ENCODE data around the gene UMOD. TPM values are rescaled to one million over a fixed set of nuclear protein-coding genes. Genes with fewer than 3 reads are reported as not detected.

The UMOD gene
- total RNA-seq, 2 donors from 2014 or later, result not detected

DNA sequence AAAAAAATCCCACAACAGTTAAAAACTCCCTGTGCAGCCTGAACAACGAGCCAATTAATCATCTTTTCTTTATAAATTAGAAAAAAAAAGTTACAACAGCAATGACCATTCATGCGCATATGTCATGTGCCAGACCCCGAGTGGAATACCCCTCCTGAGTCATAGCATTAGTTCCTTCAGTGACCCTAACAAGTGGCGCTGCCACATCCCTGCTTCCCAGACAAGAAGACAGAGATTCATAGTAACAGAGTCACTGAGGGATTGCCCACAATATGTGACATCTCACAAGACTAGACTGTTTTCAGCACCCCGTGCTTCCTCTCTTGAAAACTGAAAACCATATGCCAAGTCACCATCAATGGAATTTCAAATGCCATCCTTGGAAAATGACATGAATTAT, 7.9 kb downstream of the UMOD start:
- H3K4me3 ChIP-seq, result no peak overlapping the region

DNA sequence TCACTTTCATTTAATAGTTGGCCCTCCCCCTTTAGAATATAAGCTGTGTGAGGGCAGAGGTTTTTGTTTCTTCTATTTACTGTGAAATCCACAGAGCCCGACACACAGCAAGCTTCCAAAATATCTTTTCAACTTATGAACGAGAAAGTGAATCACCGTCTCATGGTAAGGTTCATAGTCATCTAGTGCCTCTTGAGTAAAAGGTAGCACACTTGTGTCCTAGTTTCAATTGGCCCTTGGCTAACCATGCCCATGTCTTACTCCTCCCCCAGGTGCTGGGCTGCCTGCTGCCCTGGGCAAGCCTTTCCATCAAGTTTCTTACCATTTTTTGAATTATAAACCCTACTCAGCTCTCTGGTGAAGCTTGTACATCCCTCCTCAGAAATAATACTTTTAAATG, 12.8 kb downstream of the UMOD start:
- H3K27ac ChIP-seq, result no peak overlapping the region
- H3K9me3 ChIP-seq, result no peaks in the 10 kb centered on the region
- TF ChIP-seq, protein P1, sequence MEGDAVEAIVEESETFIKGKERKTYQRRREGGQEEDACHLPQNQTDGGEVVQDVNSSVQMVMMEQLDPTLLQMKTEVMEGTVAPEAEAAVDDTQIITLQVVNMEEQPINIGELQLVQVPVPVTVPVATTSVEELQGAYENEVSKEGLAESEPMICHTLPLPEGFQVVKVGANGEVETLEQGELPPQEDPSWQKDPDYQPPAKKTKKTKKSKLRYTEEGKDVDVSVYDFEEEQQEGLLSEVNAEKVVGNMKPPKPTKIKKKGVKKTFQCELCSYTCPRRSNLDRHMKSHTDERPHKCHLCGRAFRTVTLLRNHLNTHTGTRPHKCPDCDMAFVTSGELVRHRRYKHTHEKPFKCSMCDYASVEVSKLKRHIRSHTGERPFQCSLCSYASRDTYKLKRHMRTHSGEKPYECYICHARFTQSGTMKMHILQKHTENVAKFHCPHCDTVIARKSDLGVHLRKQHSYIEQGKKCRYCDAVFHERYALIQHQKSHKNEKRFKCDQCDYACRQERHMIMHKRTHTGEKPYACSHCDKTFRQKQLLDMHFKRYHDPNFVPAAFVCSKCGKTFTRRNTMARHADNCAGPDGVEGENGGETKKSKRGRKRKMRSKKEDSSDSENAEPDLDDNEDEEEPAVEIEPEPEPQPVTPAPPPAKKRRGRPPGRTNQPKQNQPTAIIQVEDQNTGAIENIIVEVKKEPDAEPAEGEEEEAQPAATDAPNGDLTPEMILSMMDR (IDR thresholded peaks at IDR 0.05), result no peak
- no peak overlapping the region for H3K4me3 ChIP-seq
- DNase-seq (ENCODE audit: low spot score), result no peak
- H3K36me3 ChIP-seq, result no peaks in the 10 kb centered on the region
- H3K4me1 ChIP-seq, result no peaks in the 10 kb centered on the region
- no peaks in the 10 kb centered on the region for H3K27me3 ChIP-seq

More for the DNA sequence above, 7.9 kb downstream of the UMOD start:
- no peak for DNase-seq (ENCODE audit: low spot score)
- H3K27ac ChIP-seq, result no peak overlapping the region
- no peaks in the 10 kb centered on the region for H3K9me3 ChIP-seq
- TF ChIP-seq, protein P1 (IDR thresholded peaks at IDR 0.05), result no peak
- H3K4me1 ChIP-seq, result no peaks in the 10 kb centered on the region
- no peaks in the 10 kb centered on the region for H3K27me3 ChIP-seq
- no peaks in the 10 kb centered on the region for H3K36me3 ChIP-seq

DNA sequence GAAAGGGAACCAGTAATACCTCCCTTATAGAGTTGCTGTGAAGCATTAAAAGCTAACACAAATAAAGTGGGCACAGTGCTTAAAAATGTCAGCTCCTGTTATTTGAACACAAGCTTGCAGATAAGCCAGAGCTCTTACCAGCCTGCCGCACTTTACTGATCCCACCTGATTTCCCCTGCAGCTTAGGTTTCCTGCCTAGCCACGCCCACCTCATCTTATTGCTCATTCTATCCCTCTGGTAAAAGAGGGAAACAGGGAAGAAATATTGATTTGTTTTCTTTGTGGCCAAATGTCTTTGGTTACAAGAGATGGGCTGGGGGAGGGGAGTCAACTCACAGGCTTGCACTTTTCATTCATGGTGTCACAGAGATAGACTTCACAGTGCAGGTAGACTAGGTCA, 15.6 kb downstream of the UMOD start:
- no peak overlapping the region for H3K4me3 ChIP-seq
- H3K27ac ChIP-seq, result no peak overlapping the region
- TF ChIP-seq, protein P1 (IDR thresholded peaks at IDR 0.05), result no peak
- no peaks in the 10 kb centered on the region for H3K27me3 ChIP-seq
- no peaks in the 10 kb centered on the region for H3K9me3 ChIP-seq
- no peaks in the 10 kb centered on the region for H3K36me3 ChIP-seq
- no peaks in the 10 kb centered on the region for H3K4me1 ChIP-seq
- DNase-seq (ENCODE audit: low spot score), result no peak

DNA sequence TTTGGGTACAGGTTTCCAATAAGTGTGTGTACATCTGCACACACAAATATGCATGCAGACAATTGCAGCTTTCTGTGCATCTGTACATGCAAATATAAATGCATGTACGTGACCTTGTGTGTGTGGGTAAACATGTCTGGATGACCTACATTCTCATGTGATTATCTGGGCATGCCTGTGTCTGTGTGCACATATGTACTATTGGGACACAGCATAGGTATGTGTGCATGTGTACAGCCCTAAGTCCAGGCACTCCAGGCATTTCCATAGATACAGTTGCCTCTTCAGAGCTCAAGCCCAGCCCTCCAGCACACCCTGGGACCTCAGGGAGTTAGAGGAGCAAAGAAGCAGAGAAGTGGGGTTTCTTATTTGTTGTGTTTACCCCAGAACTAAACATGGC, 18.1 kb downstream of the UMOD start:
- H3K4me3 ChIP-seq, result no peak overlapping the region
- no peaks in the 10 kb centered on the region for H3K9me3 ChIP-seq
- H3K4me1 ChIP-seq, result no peaks in the 10 kb centered on the region
- H3K36me3 ChIP-seq, result no peaks in the 10 kb centered on the region
- H3K27ac ChIP-seq, result no peak overlapping the region
- no peak for DNase-seq (ENCODE audit: low spot score)
- TF ChIP-seq, protein P1 (IDR thresholded peaks at IDR 0.05), result no peak
- no peaks in the 10 kb centered on the region for H3K27me3 ChIP-seq

DNA sequence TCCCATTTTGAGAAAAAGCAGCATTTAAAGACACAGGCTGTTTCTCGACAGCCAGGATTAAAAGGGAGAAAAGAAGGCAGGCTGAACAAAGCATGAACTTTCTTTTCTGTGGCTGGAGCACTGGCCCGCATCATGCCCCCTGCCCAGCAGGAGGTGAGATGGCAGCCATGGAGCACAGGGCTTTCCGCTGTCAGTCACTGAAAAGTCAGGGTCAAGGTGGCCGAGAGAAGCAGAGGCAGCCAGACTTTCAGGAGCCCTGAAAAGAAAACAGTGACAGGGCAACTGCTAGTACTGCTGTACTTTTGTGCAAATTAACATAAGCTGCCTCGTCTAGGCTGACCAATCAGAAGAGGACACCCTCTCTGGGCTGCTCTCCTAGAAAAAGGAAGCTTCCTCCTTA, 19.4 kb downstream of the UMOD start:
- H3K4me1 ChIP-seq, result no peaks in the 10 kb centered on the region
- H3K27me3 ChIP-seq, result no peaks in the 10 kb centered on the region
- no peak for DNase-seq (ENCODE audit: low spot score)
- H3K36me3 ChIP-seq, result no peaks in the 10 kb centered on the region
- TF ChIP-seq, protein P1 (IDR thresholded peaks at IDR 0.05), result no peak
- H3K9me3 ChIP-seq, result no peaks in the 10 kb centered on the region
- H3K4me3 ChIP-seq, result no peak overlapping the region
- no peak overlapping the region for H3K27ac ChIP-seq

DNA sequence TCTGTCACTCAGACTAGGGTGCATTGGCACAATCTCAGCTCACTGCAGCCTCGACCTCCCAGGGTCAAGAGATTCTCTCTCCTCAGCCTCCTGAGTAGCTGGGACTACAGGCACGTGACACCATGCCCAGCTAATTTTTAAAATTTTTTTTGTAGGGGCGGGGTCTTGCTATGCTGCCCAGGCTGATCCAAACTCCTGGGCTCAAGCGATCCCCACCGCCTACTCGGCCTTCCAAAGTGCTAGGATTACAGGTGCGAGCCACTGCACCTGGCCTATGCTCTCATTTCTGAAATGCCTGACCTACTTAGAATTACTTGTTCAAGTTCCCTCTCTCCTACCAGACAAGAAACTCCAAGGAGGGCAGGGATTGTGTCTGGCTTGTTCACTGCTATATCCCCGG, 20.1 kb downstream of the UMOD start:
- Histone ChIP-seq H3K27me3 (no peaks in the 10 kb centered on the region), H3K36me3 (no peaks in the 10 kb centered on the region)

More for the DNA sequence above, 20.1 kb downstream of the UMOD start:
- TF ChIP-seq, protein P1 (IDR thresholded peaks at IDR 0.05), result no peak
- Histone ChIP-seq H3K4me1 (no peaks in the 10 kb centered on the region), H3K4me3 (no peak overlapping the region), H3K9me3 (no peaks in the 10 kb centered on the region), H3K27ac (no peak overlapping the region)
- DNase-seq (ENCODE audit: low spot score), result no peak

All from right atrium auricular region (tissue), 2 donors.